Kidney epithelial cell (primary cell): Measurements from ENCODE around the gene DYNC1LI1. TPM values are rescaled to one million over a fixed set of nuclear protein-coding genes. Genes with fewer than 3 reads are reported as not detected.

Experiments used
- DNase-seq: peaks from one replicate; pipeline ENCODE4 v3.0.0-alpha.2; 2010; ENCODE audit warnings: low read depth
- H3K27me3 ChIP-seq: 2 replicates; pipeline ENCODE4 v1.6.0; 2011; ENCODE audit warnings: low read length; ENCODE audit not compliant: control insufficient read depth, insufficient read depth
- H3K36me3 ChIP-seq: 2 replicates; pipeline ENCODE4 v1.5.1; 2011; ENCODE audit warnings: low read length; ENCODE audit not compliant: control insufficient read depth, insufficient read depth
- H3K4me3 ChIP-seq: 2 replicates; pipeline ENCODE4 v1.5.1; 2011; ENCODE audit warnings: low read depth, mild to moderate bottlenecking, control low read depth, low read length
- total RNA-seq: library from RNA; depleted of rRNA; stranded (reverse); fragments of >200 nt; gene quantifications from 2 replicates; pipeline ENCODE4 v1.2.3, GENCODE V29; 2015
- TF ChIP-seq, protein P1 (sequence below): IDR thresholded peaks from 2 replicates; pipeline ENCODE4 v1.5.1; 2011; ENCODE audit warnings: mild to moderate bottlenecking, moderate library complexity, low read length, control low read depth, inconsistent platforms; ENCODE audit not compliant: insufficient read depth, poor library complexity, severe bottlenecking

DYNC1LI1 gene
- total RNA-seq, 1 donor from 2014 or later = 41.8 TPM

DNA sequence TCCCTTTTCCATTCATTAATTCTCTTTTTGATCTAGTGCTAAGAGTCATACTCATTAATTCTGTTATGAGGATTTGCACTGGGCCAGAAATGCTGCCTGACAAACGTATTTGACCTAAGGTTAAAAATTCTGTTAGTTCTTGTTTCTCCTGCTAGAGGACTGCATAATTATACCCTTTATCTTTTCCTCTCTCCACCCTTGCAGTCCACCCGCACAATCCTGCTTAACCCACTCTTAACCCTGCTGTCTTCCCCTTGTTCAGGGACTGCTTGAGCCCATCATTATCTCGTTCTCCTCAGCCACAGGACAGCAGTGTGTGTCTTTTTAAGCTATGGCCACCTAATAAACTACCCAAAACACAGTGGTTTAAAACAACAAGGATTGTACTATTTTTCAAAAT lies 31.1 kb upstream of the DYNC1LI1 start:
- H3K4me3 ChIP-seq = no peak overlapping the region
- no peaks in the 10 kb centered on the region for H3K27me3 ChIP-seq
- no peaks in the 10 kb centered on the region for H3K36me3 ChIP-seq
- TF ChIP-seq, protein P1, sequence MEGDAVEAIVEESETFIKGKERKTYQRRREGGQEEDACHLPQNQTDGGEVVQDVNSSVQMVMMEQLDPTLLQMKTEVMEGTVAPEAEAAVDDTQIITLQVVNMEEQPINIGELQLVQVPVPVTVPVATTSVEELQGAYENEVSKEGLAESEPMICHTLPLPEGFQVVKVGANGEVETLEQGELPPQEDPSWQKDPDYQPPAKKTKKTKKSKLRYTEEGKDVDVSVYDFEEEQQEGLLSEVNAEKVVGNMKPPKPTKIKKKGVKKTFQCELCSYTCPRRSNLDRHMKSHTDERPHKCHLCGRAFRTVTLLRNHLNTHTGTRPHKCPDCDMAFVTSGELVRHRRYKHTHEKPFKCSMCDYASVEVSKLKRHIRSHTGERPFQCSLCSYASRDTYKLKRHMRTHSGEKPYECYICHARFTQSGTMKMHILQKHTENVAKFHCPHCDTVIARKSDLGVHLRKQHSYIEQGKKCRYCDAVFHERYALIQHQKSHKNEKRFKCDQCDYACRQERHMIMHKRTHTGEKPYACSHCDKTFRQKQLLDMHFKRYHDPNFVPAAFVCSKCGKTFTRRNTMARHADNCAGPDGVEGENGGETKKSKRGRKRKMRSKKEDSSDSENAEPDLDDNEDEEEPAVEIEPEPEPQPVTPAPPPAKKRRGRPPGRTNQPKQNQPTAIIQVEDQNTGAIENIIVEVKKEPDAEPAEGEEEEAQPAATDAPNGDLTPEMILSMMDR = no peak
- DNase-seq = no peak

DNA sequence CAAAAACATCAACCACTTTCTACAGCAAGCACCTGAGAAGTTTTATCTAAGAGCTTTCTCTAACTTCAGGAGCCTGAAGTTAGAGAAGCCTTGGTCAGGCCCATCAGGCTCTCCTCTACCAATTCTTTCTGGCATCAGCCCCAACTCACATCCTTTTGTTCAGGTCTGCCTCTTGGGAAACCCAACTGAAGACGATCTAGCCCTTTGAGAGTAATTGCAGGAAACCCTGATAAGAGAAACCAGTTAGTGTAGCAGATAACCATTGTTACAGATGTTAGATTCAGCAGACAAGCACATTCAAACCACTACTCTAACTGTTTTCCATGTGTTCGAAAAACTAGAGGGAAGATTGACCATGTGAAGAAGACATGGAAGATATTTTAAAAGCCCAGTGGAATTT lies 27.0 kb upstream of the DYNC1LI1 start:
- DNase-seq = no peak
- peaks cover 4% of the 10 kb centered on the region for H3K27me3 ChIP-seq
- H3K4me3 ChIP-seq = no peak overlapping the region
- TF ChIP-seq, protein P1 = no peak
- no peaks in the 10 kb centered on the region for H3K36me3 ChIP-seq

DNA sequence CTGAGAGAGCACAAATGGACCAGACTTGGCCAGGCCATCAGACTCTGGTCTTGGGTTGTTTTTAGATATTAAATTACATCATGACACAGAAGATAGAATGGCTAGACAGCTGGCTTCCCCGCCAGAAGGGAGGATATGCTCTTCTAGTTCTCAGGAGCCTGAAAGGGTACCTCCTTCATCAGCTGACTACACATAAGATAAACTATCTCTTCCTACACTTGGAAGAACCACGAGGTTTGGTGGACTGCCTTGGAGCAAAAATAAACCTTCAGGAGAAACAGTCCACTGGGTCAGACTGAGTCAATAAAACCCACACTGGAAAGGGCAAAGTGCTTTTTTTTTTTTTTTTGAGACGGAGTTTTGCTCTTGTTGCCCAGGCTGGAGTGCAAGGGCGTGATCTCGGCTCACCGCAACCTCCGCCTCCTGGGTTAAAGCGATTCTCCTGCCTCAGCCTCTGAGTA lies 26.3 kb upstream of the DYNC1LI1 start:
- DNase-seq = peak; percentile 25

DNA sequence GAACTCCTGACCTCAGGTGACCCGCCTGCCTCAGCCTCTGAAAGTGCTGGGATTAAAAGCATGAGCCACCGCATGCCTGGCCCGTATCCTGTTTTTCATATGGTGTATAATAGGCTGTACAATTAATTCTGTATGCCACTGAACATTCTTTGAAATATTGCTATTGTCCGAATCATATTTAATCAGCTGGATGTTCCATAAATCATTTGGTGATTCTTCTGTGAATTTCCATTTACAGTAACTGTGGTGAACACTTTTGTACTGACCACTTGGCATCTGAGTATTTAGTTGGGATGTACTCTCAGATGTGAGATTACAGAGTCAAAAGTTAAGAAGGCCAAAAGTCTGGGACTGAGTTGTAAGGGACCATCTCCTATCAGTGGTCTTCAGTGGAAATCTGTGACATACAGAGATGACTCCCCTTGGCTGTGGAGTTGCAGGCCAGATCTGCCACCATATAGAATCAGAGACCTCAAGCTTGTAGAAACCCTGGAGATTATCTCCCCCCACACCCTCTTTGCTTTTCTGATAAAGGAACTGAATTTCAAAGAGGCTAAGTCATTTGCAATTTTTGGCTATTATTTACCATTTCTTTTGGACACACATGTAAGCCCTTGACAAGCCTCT lies 25.7 kb upstream of the DYNC1LI1 start:
- Histone ChIP-seq H3K4me3 (no peak overlapping the region), H3K36me3 (no peaks in the 10 kb centered on the region), H3K27me3 (peaks cover 4% of the 10 kb centered on the region)
- TF ChIP-seq, protein P1 = no peak
- DNase-seq = no peak

More for the DNA sequence above, 26.3 kb upstream of the DYNC1LI1 start:
- H3K36me3 ChIP-seq = no peaks in the 10 kb centered on the region
- H3K4me3 ChIP-seq = no peak overlapping the region
- peaks cover 4% of the 10 kb centered on the region for H3K27me3 ChIP-seq
- TF ChIP-seq, protein P1 = no peak

DNA sequence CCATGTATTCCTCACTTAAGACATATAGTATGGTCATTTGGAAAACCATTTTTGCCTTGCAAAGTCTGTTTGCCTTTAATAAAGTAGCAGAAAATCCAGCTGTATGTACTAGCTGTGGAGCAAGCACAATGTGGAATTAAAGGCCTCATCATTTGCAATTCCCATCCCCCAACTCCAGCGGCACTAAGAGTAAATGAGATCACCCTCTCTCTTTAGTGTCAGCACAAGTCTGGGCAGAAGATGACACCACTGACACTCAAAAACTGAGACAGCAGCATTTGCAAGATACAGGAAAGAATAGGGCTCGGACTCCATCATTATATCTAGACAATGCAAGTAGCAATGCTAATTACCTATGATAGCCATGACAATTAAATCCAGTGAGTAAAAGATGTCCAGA lies 24.7 kb upstream of the DYNC1LI1 start:
- Histone ChIP-seq H3K27me3 (peaks cover 4% of the 10 kb centered on the region), H3K36me3 (no peaks in the 10 kb centered on the region), H3K4me3 (no peak overlapping the region)
- TF ChIP-seq, protein P1 = no peak
- no peak for DNase-seq
